HG03196 (cell line): ENCODE data around the gene PSORS1C2.

Source experiments
- ATAC-seq: cut with Tn5 transposase; IDR thresholded peaks from one replicate; pipeline ENCODE4 v1.9.1; 2021; ENCODE audit not compliant: unreplicated experiment

The PSORS1C2 gene

DNA sequence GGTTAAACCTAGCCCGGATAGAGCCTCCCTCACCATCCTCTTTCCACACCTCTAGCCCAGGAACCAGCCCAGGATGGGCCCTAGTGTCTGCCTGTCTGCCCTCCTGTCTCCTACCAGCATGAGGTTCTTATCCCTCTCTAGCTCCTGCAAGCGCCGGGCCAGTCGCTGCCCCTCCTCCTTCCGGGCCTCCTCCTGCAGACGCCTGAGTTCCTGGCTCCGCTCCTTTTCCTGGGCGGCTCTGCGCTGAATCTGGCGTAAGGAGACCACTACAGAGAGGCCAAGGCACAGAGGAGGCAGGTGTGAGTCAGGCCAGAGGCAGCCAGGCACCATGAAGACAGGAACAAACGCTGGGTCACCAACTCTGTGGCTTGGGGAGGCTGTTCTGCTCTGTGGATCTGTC lies 4.3 kb upstream of the PSORS1C2 start:
- ATAC-seq: no peak

DNA sequence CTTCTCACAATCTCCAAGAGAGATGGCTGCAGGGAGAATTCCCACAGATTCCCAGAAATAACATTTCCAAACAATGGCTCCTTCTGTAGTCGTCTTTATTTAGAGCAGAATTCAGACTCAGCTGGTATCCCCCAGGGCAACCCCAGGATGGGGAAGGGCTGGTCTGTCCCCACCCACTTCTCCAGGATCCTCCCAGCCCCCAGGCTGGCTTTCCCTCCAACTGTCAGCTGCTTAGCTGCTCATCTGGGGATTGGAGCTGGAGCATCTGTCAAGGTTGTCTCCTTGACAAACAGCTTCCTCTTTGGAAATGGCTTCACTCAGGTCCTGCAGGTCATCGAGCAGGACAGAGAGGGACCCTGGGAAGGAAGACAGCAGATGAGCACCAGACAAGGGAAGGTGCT lies 3.5 kb upstream of the PSORS1C2 start:
- ATAC-seq: no peak

DNA sequence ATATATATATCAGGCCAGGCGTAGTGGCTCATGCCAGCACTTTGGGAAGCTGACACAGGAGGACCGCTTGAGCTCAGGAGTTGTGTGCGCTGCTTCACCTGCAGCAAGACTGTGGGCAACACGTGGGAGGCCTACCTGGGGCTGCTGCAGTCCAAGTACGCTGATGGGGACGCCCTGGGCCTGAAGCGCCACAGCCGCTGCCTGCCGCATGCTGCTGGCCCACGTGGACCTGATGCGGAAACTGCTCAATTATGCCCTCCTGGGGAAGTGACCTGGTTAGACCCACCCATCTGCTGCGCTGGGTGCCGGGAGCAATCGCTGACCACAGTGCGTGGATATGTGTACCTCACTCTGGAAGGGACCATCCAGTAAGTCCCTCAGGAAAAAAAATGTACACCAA lies 1.8 kb upstream of the PSORS1C2 start:
- no peak for ATAC-seq

DNA sequence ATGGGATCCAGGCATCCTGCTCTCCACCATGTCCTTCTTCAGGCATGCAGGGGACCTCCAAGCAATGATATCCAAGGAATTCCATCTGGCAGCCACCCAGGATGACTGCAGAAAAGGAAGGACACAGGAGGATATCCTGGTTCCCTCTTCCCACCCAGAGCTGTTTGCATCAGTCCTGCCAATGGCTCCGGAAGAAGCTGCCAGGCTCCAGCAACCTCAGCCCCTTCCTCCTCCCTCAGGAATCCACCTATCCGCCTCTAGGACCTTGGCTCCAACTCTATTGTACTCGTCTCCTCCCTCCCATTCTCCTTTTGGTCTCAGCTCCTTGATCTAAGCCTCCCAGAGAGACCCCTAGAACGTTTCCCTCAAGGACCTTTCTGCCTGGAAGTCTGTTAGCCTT lies 733 bp upstream of the PSORS1C2 start:
- ATAC-seq: no peak

DNA sequence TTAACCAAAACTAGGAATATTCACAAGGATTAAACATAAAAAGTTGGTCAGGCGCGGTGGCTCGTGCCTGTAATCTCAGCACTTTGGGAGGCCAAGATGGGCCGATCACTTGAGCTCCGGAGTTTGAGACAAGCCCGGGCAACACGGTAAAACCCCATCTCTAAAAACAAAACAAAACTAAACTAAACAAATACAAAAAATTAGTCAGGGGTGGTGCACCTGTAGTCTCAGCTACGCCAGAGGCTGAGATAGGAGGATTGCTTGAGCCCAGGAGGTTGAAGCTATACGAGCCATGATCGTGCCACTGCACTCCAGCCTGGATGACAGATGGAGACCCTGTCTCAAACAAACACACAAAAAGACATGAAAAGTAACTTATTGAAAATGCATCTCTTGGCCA lies 3.2 kb downstream of the PSORS1C2 start:
- no peak for ATAC-seq

DNA sequence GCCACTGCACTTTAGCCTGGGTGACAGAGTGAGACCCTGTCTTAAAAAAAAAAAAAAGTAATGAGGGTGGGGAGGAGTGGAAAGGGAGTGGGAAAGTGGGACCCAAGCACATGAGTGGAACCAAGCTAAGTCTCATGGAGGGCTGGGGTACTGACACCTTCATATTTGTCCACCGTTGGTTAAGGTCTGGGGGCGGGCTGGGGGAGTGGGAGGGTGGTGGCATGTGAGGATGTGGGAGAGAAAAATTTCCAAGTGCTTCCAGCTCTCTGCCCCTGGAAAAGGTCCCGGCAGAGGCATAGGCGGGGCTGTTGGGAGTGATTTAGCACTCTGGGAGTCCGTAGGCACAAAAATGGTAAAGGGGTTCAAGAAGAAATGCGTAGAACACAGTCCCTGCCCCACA lies 6.1 kb downstream of the PSORS1C2 start:
- ATAC-seq: no peak

DNA sequence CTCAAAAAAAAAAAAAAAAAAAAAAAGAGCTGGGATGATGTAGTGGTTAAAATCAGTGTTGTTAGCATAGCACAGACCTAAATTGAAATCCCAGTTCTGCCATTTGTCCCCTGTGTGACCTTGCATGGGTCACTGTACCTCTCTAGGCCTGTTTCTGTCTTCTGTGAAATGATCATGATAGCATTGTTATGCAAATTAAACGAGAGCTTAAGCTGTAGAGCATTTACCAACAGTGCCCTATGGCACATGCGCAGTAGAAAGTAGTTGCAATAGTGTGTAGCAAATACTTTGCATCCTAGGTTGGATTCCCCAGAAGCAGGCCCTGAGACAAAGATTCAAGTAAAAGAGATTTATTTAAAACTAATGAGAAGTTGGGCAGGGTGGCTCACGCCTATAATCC lies 7.3 kb downstream of the PSORS1C2 start:
- ATAC-seq: no peak

DNA sequence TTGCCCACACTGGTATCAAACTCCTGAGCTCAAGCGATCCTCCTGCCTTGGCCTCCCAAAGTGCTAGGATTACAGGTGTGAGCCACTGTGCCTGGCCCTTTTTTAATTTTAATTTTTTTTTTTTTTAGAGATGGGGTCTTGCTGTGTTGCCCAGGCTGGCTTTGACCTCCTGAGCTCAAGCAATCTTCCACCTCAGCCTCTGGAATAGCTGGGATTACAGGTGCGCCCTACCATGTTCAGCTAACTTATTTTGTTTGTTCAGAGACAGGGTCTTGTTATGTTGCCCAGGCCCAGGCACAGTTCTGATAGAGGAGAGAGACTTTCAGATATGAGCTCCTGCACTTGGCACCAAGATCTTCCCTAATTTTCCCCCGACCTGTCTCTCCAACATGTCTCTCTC lies 8.1 kb downstream of the PSORS1C2 start:
- no peak for ATAC-seq

DNA sequence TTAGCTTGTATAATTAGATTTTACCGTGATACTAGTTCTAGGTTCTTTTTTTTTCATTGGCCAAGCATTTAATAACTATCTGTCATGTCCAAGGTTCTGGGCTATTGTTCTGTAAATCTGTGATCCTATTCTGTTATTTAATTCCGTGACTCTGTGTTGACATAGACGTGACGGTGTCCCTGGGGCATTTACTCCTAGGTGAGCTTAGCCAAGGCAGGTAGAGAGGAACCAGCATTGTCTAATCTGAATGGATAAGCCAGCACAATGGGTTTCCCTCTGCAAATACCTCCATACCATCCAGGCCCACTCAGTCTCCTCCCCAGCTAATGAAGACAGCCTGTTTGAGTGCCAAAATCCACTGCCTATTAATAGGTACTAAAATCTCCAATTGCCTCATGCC lies 9.7 kb downstream of the PSORS1C2 start:
- ATAC-seq: no peak

DNA sequence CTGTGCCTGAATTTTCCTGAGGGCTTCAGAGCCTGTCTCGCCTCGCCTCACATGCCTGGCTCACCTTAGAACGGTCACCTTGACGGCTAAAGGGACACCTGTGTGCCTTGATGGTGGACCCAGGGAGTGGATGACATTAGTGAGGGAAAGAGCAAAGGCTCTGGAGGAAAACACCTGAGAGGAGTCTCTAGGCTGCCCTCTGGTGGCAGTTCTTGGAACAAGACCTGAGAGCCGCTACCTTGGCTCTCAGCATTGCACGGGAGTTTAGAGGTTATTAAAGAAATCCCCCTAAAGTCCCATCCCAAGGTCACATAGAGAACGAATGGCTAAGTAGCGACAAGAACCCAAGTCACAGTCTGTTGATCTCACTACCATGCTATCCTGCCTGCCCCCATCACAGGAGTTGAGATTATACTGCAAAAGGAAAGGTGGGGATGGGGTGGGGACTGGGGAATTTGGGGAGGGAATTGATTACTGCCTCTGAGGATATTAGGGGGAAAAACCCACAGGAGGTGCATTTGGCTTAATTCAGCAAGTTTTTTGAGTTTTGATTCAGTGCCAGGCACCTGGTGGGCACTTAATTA lies 10.7 kb downstream of the PSORS1C2 start:
- ATAC-seq: no peak

DNA sequence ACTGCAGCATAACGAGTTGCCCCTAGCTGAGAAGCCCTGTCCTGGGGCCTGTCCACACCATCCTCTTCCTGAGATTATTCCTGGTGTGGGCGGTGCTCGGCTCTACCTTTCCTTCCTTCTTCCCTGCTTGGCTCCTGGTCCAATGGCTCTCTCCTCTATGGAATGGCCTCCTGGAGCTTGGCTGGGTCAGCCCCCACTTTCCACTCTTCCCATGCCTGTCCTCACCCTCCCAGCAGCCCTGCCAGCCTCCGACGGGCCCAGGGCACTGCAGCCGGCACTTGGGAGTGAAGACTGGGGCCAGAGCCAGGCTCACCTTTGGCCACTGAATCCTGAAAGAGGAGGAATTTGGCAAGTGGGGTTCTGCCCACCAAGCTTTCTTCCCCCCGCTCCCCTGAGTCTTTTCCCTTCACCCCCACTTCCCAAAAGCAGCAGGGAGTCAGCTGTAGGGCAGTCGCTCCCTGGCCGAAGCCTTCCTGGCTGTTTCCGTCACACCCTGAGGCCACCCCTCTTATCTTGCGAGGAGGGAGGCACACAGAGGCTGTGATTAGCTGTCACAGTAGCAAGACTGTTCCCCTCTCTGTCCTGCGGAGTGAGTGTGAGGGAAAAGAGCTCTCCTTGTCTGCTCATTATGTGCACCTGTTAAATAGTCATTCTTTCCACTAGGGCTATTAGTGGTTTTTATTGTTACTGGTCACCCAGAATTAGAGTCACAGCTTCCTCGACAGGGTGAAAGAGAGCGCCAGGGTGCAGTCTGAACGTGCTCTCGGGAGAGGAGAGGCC lies 12.3 kb downstream of the PSORS1C2 start:
- ATAC-seq: no peak

DNA sequence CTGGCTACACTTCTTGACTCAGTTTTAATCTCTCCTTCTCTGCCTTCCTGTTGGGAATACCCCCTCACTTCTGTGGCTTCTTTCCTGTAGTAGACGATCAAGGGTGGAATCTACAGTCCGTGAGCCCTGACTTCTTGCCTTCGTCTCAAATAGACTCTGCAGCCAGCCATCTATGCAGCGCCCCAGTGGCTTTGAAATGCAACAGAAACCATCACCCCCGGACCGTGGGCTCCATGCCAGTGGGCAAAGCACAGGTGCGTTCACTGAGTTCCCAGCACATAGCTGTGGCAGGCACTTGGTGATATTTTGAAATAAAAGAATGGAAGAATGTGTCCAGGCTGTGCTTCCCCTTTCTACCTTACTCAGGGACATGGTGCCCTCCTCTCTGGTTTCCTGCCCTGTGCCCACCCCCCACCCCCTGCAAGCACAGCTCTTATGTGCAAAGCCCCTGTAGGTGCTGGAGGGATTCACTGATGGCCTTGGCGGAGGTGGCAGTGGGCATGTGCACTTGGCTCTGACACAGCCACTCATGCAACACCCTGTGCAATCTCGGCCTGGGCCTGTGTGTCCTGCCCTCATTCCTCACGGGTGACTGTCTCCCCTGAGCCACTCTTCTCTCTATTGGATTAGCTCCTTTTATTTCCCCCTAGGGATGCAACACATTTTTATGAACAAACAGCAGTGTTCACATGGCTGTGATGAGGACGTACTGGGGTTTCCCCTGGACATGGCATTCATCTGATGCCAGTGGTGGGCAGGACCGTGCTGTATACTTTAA lies 13.1 kb downstream of the PSORS1C2 start:
- no peak for ATAC-seq

DNA sequence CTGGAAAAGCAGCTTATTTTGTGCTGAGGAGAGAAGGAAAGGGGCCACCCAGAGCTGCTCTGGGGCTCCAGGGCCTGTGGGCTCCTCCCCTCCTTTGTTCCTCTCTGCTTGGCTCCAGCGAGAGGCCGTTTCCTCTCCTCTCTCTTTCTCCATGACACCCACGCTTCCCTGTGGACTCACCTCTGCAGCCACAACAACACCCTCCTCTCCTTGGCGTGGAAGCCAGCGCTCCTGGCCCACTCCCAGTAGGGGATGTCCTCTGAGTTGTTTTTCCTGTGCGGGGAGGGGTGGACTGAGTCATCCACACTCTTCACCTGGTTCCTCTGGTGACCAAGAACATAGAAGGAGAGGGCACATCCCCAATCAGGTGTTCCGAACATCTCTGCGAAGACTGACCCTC lies 13.7 kb downstream of the PSORS1C2 start:
- ATAC-seq: no peak

DNA sequence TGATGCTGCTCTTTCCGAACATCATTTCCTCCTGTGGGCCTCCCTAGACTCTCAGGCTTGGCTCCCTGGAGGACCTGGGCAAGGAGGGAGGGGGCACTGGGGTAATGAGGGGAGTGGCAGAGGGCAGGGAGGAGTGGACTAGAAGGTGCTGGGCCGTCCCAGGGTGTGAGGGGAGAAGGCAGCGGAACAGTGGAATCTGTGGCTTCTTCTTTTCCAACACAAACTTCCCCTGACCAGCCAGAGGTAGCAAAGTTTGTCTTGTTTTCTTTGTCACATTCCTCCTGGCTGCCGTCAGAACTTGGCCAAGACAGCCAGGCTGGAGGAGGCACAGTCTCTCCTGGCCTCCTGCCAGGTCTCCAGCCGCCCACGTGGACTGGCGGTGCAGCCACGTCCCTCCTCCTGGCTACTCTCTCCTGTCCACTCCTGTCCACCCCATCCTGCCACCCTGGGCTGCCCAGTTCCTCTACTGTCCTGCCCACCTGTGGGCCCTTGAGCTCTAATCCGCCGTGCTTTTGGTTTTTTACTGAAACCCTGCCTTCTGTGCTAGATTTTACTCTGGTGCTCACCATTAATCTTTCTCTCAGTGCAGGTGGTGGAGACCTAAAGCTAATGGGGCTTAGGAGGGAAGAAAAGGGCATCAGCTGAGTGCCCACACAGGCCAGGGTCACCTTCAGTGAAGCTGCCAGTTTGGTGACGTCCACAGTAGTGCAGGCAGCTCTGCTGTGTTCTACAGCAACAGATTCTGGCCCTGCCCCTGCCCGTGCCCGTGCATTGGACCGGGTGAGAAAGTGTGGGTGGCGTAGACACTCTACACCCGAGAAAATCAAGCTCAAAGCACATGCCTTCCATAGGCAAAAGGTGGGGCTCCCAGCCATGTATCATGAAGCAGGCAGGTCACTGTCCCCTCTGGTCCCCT lies 15.8 kb downstream of the PSORS1C2 start:
- ATAC-seq: no peak

DNA sequence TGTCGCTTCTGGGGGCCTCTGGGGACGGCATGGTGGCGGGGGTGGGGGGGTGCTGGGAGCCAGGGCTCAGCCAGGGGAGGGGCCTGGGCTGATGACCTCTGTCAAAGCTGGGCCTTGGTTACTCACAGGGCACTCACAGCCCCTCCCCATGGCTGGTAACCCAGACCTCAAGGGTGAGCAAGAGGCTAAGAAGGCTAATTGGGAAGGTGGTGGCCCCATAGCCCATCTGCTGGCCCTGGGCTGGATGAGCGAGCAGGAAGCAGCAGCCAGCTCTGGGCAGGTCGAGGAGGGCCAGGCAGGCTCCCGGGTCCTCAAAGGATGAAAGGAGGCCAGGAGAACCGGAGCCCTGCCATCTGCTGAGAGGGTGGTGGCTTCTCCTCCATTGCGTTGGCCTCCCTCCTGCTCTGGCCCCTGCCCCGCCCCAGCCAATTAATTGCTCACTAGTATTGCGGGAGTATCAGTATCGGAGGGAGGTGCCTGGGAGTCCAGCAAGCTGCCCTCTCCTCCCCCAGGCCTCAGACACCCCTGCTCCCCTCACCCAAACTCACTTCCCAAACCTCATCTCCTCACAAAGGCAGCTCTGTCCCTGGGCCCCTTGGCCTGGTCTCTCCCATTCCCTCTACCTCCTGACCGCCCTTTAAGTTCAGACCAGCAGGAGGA lies 17.6 kb downstream of the PSORS1C2 start:
- no peak for ATAC-seq

DNA sequence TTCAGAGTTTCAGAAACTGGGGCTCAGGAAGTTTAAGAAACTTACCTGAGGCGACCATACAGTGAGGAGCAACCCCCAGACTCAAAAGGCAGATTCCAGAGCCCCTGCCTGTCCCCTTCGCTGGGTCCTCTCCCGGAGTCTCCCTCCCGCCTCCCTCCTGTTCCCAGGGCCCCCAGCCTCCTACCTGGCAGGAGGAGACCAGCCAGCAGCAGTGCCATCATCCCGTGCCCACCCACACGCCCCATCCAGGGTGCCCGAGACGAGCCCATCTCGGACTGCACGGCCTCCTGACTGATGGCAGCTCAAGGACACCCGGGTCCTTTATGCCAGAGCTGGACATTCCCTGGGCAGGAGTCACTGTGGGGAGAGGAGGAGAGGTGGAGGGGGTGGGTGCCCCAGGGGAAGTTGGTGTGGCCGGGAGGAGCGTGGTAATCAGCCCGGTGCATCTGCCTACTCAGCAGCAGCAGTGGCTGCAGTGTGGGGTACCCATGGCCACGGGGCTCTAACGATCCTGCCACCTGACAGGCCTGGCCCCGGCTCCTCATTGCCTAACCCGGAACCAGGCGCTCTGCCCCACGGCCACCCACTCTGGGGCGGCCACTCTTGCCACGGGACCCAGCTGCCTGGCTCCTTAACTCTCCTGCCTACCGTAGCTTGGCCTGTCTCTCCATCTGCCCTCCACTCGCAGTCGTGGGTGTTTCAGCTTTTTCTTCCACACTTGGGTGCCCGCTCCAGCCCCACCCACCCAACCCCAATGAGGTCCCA lies 18.5 kb downstream of the PSORS1C2 start, which contains the start of gene CDSN:
CDSN (minus strand) TSS at position 296 of the 765 bp plus-strand sequence; CDS start at position 269, 27 bp downstream.
- no peak for ATAC-seq

DNA sequence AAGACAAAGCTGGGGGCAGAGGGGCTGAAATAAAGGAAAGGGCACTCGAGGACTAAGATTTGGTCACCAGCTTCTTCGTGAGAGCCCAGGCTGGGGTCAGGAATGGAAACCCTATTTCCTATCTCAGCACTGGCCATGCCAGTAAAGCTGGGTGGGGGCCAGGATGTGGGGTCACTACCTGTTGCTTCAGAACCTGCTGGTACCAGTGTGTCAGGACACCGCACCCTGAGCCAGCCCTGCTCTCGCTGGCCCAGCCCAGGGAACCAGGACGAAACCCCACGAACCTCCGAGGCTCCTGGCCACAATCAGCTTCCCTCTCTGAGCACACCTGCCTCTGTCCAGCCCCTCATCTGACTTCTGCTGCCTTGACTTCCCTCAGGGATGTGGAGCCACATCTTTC lies 20.7 kb downstream of the PSORS1C2 start:
- no peak for ATAC-seq

DNA sequence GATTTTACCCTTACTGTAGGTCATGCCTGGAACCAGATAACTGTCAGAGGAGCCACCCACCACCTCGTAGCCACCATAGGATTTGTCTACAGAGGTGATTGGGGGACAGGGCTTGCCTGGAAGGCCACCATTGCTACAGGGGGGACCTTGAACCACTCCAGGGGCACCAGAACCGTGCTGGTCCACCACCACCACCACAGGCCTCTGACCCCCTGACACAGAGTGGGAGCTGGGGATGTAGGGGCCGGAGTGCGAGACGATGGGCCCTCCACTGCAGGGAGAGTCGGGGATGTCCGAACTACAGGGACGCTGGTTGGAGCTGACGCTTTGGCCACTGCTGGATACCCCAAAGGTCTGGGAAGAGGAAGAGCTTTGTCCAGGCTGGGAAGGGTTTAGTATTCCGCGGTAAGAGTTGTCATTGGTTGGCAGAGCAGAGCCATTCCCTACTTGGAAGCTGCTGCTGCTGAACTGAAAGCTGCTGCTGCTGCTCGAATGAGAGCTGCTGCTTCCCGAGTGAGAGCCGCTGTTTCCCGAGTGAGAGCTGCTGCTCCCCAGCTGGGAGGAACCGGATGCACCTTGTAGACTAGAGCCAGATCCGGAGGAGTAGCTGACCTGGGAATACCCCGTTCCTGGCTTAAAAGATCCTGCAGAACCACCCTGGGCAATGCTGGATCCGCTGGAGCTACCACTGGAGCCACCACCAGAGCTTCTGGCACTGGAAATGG lies 22.0 kb downstream of the PSORS1C2 start:
- ATAC-seq: no peak

DNA sequence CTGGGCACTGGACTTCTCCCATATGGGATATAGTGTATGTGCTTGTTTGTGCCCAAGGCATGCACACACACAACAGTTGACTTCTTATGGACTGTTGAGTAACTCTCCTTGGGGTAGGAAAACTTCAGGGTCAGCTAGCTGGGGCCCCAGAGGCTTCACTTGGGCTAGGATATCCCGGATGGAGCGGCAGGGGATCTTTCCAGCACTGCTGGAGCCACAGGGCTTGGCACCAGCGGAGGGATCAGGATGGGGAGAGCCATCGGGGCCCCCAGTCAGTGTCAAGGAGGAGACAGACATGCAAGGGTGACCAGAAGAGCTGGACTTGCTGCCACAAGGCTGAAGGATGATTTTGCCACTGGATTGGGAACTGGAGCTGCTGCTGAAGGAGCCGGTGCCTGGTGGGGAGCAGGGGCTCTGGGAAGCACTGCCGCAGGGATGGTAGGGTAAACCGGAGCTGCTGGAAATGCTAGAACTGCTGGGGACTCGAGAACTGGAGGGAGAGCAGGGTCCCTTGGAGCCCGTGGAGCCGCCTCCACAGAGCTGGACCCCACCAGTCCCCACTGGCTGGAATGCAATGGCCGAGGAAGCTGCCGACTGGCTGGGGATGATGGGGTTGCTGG lies 22.8 kb downstream of the PSORS1C2 start:
- ATAC-seq: no peak
